A549 (cell line): ENCODE data around the gene DCDC2.

Source experiments
- POLR2A ChIP-seq: IDR thresholded peaks from 2 replicates; pipeline ENCODE4 v1.6.1; 2012; ENCODE audit warnings: mild to moderate bottlenecking, low read length
- RFX5 ChIP-seq: fragments of 450-650 bp; IDR thresholded peaks from 2 replicates; pipeline ENCODE4 v1.7.1; 2014; ENCODE audit warnings: antibody characterized with exemption, mild to moderate bottlenecking, moderate library complexity

- TF ChIP-seq POLR2A: no peak
- TF ChIP-seq RFX5: no peak
Measured at GRCh38 chr6:24284006-24284405, 73.9 kb downstream of the DCDC2 start.
